Measurements from ENCODE around the gene RPL38. TPM values are rescaled to one million over a fixed set of nuclear protein-coding genes. Genes with fewer than 3 reads are reported as not detected.

The RPL38 gene
- polyA plus RNA-seq, 1 of the 3 experiments (the other 2 are of a cell fraction), result 4,154 TPM

- no peak for DNase-seq
- H3K27ac ChIP-seq (ENCODE audit: low read depth in 2 of 2, low read length in 1 of 2), result no peak overlapping the region; a peak in 1 of 4 replicates
- ChIA-PET CTCF (interaction anchor here (0.6 to 5.2 kb wide), 11 partner anchors 9 to 315 kb away, joined by 3 to 30 read pairs (median 4); partner anchors contain the start of gene GPR142), POLR2A (interaction anchor here (0.6 to 1.3 kb wide), 5 partner anchors 10 to 25 kb away, joined by 3 to 5 read pairs (median 3); no protein-coding TSS in a partner anchor)
- no peak overlapping the region for H2AFZ ChIP-seq (ENCODE audit: low read depth)
- H3K9ac ChIP-seq, result no peak overlapping the region
- H3F3A ChIP-seq (replicated peaks; ENCODE audit: insufficient read depth), result no peaks in the 10 kb centered on the region
- no peaks in the 10 kb centered on the region for H3K27me3 ChIP-seq (ENCODE audit: insufficient read depth)
- H3K79me2 ChIP-seq (ENCODE audit: insufficient read depth), result no peaks in the 10 kb centered on the region
- no peaks in the 10 kb centered on the region for H3K36me3 ChIP-seq (replicated peaks in 1 of 2; ENCODE audit: control insufficient read depth in 1 of 2, insufficient read depth in 2 of 2, low read length in 1 of 2)
- no peaks in the 10 kb centered on the region for H3K9me3 ChIP-seq
- TF ChIP-seq GATA2 (CRISPR knock-in tag; IDR thresholded peaks at IDR 0.05) (no peak), RAD21 (IDR thresholded peaks at IDR 0.05; ENCODE audit: low read length) (no peak), MEF2A (IDR thresholded peaks at IDR 0.05; ENCODE audit: borderline replicate concordance, low read depth) (no peak), GABPA (IDR thresholded peaks at IDR 0.05; ENCODE audit: low read depth) (no peak), MAX (IDR thresholded peaks at IDR 0.05; ENCODE audit: low read depth) (no peak), ELF1 (IDR thresholded peaks at IDR 0.05) (no peak), NRF1 (IDR thresholded peaks at IDR 0.05; ENCODE audit: low read depth, low read length) (no peak), POLR2AphosphoS5 (IDR thresholded peaks at IDR 0.05; ENCODE audit: low read depth, low read length) (no peak), NFIC (IDR thresholded peaks at IDR 0.05; ENCODE audit: borderline replicate concordance) (no peak)
- TF ChIP-seq, protein P1, sequence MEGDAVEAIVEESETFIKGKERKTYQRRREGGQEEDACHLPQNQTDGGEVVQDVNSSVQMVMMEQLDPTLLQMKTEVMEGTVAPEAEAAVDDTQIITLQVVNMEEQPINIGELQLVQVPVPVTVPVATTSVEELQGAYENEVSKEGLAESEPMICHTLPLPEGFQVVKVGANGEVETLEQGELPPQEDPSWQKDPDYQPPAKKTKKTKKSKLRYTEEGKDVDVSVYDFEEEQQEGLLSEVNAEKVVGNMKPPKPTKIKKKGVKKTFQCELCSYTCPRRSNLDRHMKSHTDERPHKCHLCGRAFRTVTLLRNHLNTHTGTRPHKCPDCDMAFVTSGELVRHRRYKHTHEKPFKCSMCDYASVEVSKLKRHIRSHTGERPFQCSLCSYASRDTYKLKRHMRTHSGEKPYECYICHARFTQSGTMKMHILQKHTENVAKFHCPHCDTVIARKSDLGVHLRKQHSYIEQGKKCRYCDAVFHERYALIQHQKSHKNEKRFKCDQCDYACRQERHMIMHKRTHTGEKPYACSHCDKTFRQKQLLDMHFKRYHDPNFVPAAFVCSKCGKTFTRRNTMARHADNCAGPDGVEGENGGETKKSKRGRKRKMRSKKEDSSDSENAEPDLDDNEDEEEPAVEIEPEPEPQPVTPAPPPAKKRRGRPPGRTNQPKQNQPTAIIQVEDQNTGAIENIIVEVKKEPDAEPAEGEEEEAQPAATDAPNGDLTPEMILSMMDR (IDR thresholded peaks at IDR 0.05), result no peak
- TF ChIP-seq, protein P2, sequence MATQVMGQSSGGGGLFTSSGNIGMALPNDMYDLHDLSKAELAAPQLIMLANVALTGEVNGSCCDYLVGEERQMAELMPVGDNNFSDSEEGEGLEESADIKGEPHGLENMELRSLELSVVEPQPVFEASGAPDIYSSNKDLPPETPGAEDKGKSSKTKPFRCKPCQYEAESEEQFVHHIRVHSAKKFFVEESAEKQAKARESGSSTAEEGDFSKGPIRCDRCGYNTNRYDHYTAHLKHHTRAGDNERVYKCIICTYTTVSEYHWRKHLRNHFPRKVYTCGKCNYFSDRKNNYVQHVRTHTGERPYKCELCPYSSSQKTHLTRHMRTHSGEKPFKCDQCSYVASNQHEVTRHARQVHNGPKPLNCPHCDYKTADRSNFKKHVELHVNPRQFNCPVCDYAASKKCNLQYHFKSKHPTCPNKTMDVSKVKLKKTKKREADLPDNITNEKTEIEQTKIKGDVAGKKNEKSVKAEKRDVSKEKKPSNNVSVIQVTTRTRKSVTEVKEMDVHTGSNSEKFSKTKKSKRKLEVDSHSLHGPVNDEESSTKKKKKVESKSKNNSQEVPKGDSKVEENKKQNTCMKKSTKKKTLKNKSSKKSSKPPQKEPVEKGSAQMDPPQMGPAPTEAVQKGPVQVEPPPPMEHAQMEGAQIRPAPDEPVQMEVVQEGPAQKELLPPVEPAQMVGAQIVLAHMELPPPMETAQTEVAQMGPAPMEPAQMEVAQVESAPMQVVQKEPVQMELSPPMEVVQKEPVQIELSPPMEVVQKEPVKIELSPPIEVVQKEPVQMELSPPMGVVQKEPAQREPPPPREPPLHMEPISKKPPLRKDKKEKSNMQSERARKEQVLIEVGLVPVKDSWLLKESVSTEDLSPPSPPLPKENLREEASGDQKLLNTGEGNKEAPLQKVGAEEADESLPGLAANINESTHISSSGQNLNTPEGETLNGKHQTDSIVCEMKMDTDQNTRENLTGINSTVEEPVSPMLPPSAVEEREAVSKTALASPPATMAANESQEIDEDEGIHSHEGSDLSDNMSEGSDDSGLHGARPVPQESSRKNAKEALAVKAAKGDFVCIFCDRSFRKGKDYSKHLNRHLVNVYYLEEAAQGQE (IDR thresholded peaks at IDR 0.05; ENCODE audit: low read depth, low read length), result no peak
- H3K4me1 ChIP-seq (ENCODE audit: control insufficient read depth in 1 of 2, insufficient read depth in 2 of 2, low read depth in 1 of 2, low read length in 1 of 2), result peaks cover 2 to 43% of the 10 kb centered on the region in 2 experiments; a peak in 2 of 4 replicates
- H3K9me2 ChIP-seq, result no peaks in the 10 kb centered on the region
- no peak overlapping the region for H3K4me3 ChIP-seq (ENCODE audit: low read depth in 2 of 2, low read length in 1 of 2)
- no peaks in the 10 kb centered on the region for H4K20me1 ChIP-seq (ENCODE audit: insufficient read depth)
- 100% methylated on average over 2 of the region's 2 CpGs for WGBS (ENCODE audit: low lambda C conversion rate)
- no peak overlapping the region for H3K4me2 ChIP-seq
These were observed 14.4 kb downstream of the RPL38 start for GRCh38 chr17:74217888-74218287.

- Histone ChIP-seq H3K27ac (ENCODE audit: low read depth in 2 of 2, low read length in 1 of 2) (peak overlapping the region in 1 of 2 experiments; percentile 2; a peak in 1 of 4 replicates), H3K4me3 (ENCODE audit: low read depth in 2 of 2, low read length in 1 of 2) (no peak overlapping the region), H3F3A (replicated peaks; ENCODE audit: insufficient read depth) (no peaks in the 10 kb centered on the region), H3K9ac (no peak overlapping the region), H3K27me3 (ENCODE audit: insufficient read depth) (no peaks in the 10 kb centered on the region), H3K79me2 (ENCODE audit: insufficient read depth) (no peaks in the 10 kb centered on the region), H2AFZ (ENCODE audit: low read depth) (no peak overlapping the region), H3K4me1 (ENCODE audit: control insufficient read depth in 1 of 2, insufficient read depth in 2 of 2, low read depth in 1 of 2, low read length in 1 of 2) (peaks cover 0 to 39% of the 10 kb centered on the region in 2 experiments; a peak in 1 of 4 replicates), H3K36me3 (replicated peaks in 1 of 2; ENCODE audit: control insufficient read depth in 1 of 2, insufficient read depth in 2 of 2, low read length in 1 of 2) (no peaks in the 10 kb centered on the region), H3K9me3 (no peaks in the 10 kb centered on the region), H3K4me2 (no peak overlapping the region), H4K20me1 (ENCODE audit: insufficient read depth) (no peaks in the 10 kb centered on the region), H3K9me2 (no peaks in the 10 kb centered on the region)
- 66% methylated on average over 8 of the region's 8 CpGs for WGBS (ENCODE audit: low lambda C conversion rate)
- POLR2A ChIA-PET, result interaction anchor here (1.2 to 1.3 kb wide), 3 partner anchors 12 to 25 kb away, joined by 3 to 5 read pairs (median 3); no protein-coding TSS in a partner anchor
- CTCF ChIA-PET, result interaction anchor here (0.6 to 5.2 kb wide), 13 partner anchors 9 to 150 kb away, joined by 3 to 30 read pairs (median 3); no protein-coding TSS in a partner anchor
- DNase-seq, result peak; percentile 84
- no peak for TF ChIP-seq POLR2AphosphoS5 (IDR thresholded peaks at IDR 0.05; ENCODE audit: low read depth, low read length)
- TF ChIP-seq FOXM1 (IDR thresholded peaks at IDR 0.05; ENCODE audit: low read depth), result no peak
- no peak for TF ChIP-seq RFX5 (IDR thresholded peaks at IDR 0.05; ENCODE audit: low read length)
- TF ChIP-seq CHD2 (IDR thresholded peaks at IDR 0.05; ENCODE audit: low read length, partially characterized antibody), result peak; percentile 32
- TF ChIP-seq USF2 (IDR thresholded peaks at IDR 0.05; ENCODE audit: borderline replicate concordance, low read depth, low read length), result no peak
- no peak for TF ChIP-seq ZBTB33 (IDR thresholded peaks at IDR 0.05; ENCODE audit: borderline replicate concordance, low read depth)
- TF ChIP-seq EP300 (IDR thresholded peaks at IDR 0.05; ENCODE audit: borderline replicate concordance in 1 of 2, low read depth in 1 of 2, low read length in 1 of 2), result peak in 1 of 2 experiments; percentile 22; a peak in 1 of 4 replicates
- TF ChIP-seq PBX3 (IDR thresholded peaks at IDR 0.05), result no peak
These were observed 15.0 kb downstream of the RPL38 start for GRCh38 chr17:74218436-74218835.

Measured in SK-N-SH (cell line).